ENCODE results near the gene SGSH. TPM values are rescaled to one million over a fixed set of nuclear protein-coding genes. Genes with fewer than 3 reads are reported as not detected.
A peak's percentile ranks its signal among the peaks of the same experiment; 100 is the strongest.

Gene SGSH
- total RNA-seq = 49.6 to 57.0 TPM (median 53.7 TPM) in 3 replicates

- Mint-ChIP-seq H3K27ac (peak within 1 kb of the TSS; percentile 91), H3K9me3 (no peaks in the 10 kb centered on the region), H3K4me1 (peaks cover 17% of the 10 kb centered on the region), H3K4me3 (peak within 1 kb of the TSS; percentile 89), H3K36me3 (peaks cover 9% of the 10 kb centered on the region), H3K27me3 (ENCODE audit: low read depth) (no peaks in the 10 kb centered on the region)
- TF ChIP-seq, protein P1, sequence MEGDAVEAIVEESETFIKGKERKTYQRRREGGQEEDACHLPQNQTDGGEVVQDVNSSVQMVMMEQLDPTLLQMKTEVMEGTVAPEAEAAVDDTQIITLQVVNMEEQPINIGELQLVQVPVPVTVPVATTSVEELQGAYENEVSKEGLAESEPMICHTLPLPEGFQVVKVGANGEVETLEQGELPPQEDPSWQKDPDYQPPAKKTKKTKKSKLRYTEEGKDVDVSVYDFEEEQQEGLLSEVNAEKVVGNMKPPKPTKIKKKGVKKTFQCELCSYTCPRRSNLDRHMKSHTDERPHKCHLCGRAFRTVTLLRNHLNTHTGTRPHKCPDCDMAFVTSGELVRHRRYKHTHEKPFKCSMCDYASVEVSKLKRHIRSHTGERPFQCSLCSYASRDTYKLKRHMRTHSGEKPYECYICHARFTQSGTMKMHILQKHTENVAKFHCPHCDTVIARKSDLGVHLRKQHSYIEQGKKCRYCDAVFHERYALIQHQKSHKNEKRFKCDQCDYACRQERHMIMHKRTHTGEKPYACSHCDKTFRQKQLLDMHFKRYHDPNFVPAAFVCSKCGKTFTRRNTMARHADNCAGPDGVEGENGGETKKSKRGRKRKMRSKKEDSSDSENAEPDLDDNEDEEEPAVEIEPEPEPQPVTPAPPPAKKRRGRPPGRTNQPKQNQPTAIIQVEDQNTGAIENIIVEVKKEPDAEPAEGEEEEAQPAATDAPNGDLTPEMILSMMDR (IDR thresholded peaks at IDR 0.05; ENCODE audit: unreplicated experiment) = no peak
- DNase-seq (ENCODE audit: low spot score in 2 of 2, unreplicated experiment in 2 of 2) = peak; percentile 82
These were observed at the start of gene SGSH, which contains the start of gene SLC26A11 for GRCh38 chr17:80220054-80220735. Gene SGSH (minus strand): TSS chr17:80220333. CDS start chr17:80220313, 20 bp downstream. Gene SLC26A11 (plus strand): TSS chr17:80220427. CDS start chr17:80221561, 1,134 bp downstream.

GRCh38 chr17:80269405-80269807 is 49.3 kb upstream of the SGSH start:
- no peak for DNase-seq (ENCODE audit: low spot score in 2 of 2, unreplicated experiment in 2 of 2)
- Mint-ChIP-seq H3K36me3 (peaks cover 22% of the 10 kb centered on the region), H3K9me3 (peaks cover 3% of the 10 kb centered on the region), H3K27ac (no peak overlapping the region), H3K27me3 (ENCODE audit: low read depth) (no peaks in the 10 kb centered on the region), H3K4me3 (no peak overlapping the region), H3K4me1 (no peaks in the 10 kb centered on the region)
- TF ChIP-seq, protein P1 (IDR thresholded peaks at IDR 0.05; ENCODE audit: unreplicated experiment) = no peak

DNA sequence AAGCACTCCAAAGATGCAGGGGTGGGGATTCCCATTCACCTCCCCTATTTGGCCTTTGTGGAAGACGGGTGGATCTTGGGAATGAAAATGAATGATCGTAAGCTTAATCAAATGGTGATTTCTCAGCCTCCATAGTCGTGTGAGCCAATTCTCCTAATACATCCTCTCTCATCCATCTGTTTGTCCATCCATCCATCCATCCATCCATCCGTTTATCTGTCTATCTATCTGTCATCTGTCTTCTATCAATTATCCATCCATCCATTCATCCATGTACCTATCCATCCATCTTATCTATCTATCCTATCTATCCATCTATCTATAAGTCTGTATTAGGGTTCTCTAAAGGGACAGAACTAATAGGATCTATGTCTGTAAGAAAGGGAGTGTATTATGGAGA is 48.3 kb upstream of the SGSH start:
- no peaks in the 10 kb centered on the region for H3K4me1 Mint-ChIP-seq
- H3K36me3 Mint-ChIP-seq = peaks cover 17% of the 10 kb centered on the region
- H3K9me3 Mint-ChIP-seq = peaks cover 3% of the 10 kb centered on the region
- H3K27ac Mint-ChIP-seq = no peak overlapping the region
- no peak overlapping the region for H3K4me3 Mint-ChIP-seq
- H3K27me3 Mint-ChIP-seq (ENCODE audit: low read depth) = no peaks in the 10 kb centered on the region
- no peak for DNase-seq (ENCODE audit: low spot score in 2 of 2, unreplicated experiment in 2 of 2)
- TF ChIP-seq, protein P1 (IDR thresholded peaks at IDR 0.05; ENCODE audit: unreplicated experiment) = no peak

- Mint-ChIP-seq H3K4me1 (peaks cover under 1% of the 10 kb centered on the region), H3K36me3 (peaks cover 17% of the 10 kb centered on the region), H3K27ac (no peak overlapping the region), H3K9me3 (peaks cover 3% of the 10 kb centered on the region), H3K4me3 (no peak overlapping the region), H3K27me3 (ENCODE audit: low read depth) (no peaks in the 10 kb centered on the region)
- TF ChIP-seq, protein P1 (IDR thresholded peaks at IDR 0.05; ENCODE audit: unreplicated experiment) = no peak
- DNase-seq (ENCODE audit: low spot score in 2 of 2, unreplicated experiment in 2 of 2) = no peak
These were observed 47.3 kb upstream of the SGSH start for GRCh38 chr17:80267391-80267790.

- Mint-ChIP-seq H3K9me3 (no peaks in the 10 kb centered on the region), H3K27ac (no peak overlapping the region), H3K4me1 (peaks cover 12% of the 10 kb centered on the region), H3K4me3 (no peak overlapping the region), H3K36me3 (peaks cover 14% of the 10 kb centered on the region), H3K27me3 (ENCODE audit: low read depth) (no peaks in the 10 kb centered on the region)
- TF ChIP-seq, protein P1 (IDR thresholded peaks at IDR 0.05; ENCODE audit: unreplicated experiment) = no peak
- no peak for DNase-seq (ENCODE audit: low spot score in 2 of 2, unreplicated experiment in 2 of 2)
These were observed 45.3 kb upstream of the SGSH start for GRCh38 chr17:80265205-80266068.
